ENCODE measurements around the gene TOP2B. TPM values are rescaled to one million over a fixed set of nuclear protein-coding genes. Genes with fewer than 3 reads are reported as not detected.
A peak's percentile ranks its signal among the peaks of the same experiment; 100 is the strongest.

Gene TOP2B
- total and polyA plus RNA-seq, 9 of the 15 experiments (the other 6 are each of a cell fraction or from before 2014, with no cell fraction given) = 45.3 to 186 (median 134) TPM

DNA sequence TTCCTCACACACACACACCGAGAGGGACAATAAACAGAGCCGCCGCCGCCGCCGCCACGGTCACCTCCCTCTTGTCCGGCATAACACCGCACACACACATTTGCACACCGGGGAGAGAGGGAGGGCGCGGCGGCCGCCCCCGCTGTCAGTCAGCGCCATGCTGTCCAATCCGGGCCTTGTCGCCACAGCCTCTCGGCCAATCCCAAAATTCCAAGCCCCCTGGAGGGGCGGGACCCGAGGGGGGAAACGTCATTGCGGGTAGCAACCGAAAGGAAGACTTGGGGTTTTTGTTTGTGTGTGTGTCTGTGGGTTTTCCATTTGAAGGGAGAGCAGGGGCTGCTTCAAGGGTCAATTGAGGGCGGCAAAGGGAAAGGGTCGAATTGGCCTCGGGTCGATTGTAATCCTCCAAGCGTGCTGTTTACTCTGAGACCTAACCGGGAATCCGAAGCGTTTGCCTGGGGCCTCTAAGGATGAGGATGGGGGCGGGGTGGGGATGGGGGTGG, at the start of gene TOP2B (continued):
- TF ChIP-seq MEF2A (IDR thresholded peaks at IDR 0.05; ENCODE audit: control insufficient read depth, low read depth, low read length) (no peak), SAP30 (IDR thresholded peaks at IDR 0.05; ENCODE audit: borderline replicate concordance, insufficient read depth, low read depth, low read length, poor library complexity, severe bottlenecking) (no peak), PHB (CRISPR knock-in tag; IDR thresholded peaks at IDR 0.05) (no peak), KLF10 (CRISPR knock-in tag; IDR thresholded peaks at IDR 0.05) (no peak), NUFIP1 (IDR thresholded peaks at IDR 0.05; ENCODE audit: partially characterized antibody) (no peak), ETV5 (CRISPR knock-in tag; IDR thresholded peaks at IDR 0.05; ENCODE audit: low read depth) (no peak), RBM39 (optimal IDR thresholded peaks at IDR 0.05; ENCODE audit: low read depth, low read length) (no peak), CBFB (CRISPR knock-in tag; IDR thresholded peaks at IDR 0.05) (peak; percentile 41; the same call in 1 of the 2 replicates), CBX2 (IDR thresholded peaks at IDR 0.05; ENCODE audit: insufficient read depth, low read length, poor library complexity, severe bottlenecking) (no peak), ZNF780A (CRISPR knock-in tag; IDR thresholded peaks at IDR 0.05) (no peak), ASH1L (IDR thresholded peaks at IDR 0.05; ENCODE audit: borderline replicate concordance, low read depth, partially characterized antibody) (peak; percentile 92), NR4A1 (CRISPR knock-in tag; IDR thresholded peaks at IDR 0.05) (no peak), NR4A1 (tag; IDR thresholded peaks at IDR 0.05) (no peak), ZFP36 (IDR thresholded peaks at IDR 0.05; ENCODE audit: low read depth, low read length, partially characterized antibody) (no peak)
- TF ChIP-seq, protein P1, sequence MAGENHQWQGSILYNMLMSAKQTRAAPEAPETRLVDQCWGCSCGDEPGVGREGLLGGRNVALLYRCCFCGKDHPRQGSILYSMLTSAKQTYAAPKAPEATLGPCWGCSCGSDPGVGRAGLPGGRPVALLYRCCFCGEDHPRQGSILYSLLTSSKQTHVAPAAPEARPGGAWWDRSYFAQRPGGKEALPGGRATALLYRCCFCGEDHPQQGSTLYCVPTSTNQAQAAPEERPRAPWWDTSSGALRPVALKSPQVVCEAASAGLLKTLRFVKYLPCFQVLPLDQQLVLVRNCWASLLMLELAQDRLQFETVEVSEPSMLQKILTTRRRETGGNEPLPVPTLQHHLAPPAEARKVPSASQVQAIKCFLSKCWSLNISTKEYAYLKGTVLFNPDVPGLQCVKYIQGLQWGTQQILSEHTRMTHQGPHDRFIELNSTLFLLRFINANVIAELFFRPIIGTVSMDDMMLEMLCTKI (IDR thresholded peaks at IDR 0.05; ENCODE audit: partially characterized antibody) = no peak
- TF ChIP-seq, protein P2, sequence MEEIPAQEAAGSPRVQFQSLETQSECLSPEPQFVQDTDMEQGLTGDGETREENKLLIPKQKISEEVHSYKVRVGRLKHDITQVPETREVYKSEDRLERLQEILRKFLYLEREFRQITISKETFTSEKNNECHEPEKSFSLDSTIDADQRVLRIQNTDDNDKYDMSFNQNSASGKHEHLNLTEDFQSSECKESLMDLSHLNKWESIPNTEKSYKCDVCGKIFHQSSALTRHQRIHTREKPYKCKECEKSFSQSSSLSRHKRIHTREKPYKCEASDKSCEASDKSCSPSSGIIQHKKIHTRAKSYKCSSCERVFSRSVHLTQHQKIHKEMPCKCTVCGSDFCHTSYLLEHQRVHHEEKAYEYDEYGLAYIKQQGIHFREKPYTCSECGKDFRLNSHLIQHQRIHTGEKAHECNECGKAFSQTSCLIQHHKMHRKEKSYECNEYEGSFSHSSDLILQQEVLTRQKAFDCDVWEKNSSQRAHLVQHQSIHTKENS (CRISPR knock-in tag; IDR thresholded peaks at IDR 0.05) = no peak
- TF ChIP-seq, protein P3, sequence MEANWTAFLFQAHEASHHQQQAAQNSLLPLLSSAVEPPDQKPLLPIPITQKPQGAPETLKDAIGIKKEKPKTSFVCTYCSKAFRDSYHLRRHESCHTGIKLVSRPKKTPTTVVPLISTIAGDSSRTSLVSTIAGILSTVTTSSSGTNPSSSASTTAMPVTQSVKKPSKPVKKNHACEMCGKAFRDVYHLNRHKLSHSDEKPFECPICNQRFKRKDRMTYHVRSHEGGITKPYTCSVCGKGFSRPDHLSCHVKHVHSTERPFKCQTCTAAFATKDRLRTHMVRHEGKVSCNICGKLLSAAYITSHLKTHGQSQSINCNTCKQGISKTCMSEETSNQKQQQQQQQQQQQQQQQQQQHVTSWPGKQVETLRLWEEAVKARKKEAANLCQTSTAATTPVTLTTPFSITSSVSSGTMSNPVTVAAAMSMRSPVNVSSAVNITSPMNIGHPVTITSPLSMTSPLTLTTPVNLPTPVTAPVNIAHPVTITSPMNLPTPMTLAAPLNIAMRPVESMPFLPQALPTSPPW (CRISPR knock-in tag; IDR thresholded peaks at IDR 0.05) = peak; percentile 100
- TF ChIP-seq, protein P4, sequence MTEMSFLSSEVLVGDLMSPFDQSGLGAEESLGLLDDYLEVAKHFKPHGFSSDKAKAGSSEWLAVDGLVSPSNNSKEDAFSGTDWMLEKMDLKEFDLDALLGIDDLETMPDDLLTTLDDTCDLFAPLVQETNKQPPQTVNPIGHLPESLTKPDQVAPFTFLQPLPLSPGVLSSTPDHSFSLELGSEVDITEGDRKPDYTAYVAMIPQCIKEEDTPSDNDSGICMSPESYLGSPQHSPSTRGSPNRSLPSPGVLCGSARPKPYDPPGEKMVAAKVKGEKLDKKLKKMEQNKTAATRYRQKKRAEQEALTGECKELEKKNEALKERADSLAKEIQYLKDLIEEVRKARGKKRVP (CRISPR knock-in tag; IDR thresholded peaks at IDR 0.05) = no peak
- TF ChIP-seq, protein P5, sequence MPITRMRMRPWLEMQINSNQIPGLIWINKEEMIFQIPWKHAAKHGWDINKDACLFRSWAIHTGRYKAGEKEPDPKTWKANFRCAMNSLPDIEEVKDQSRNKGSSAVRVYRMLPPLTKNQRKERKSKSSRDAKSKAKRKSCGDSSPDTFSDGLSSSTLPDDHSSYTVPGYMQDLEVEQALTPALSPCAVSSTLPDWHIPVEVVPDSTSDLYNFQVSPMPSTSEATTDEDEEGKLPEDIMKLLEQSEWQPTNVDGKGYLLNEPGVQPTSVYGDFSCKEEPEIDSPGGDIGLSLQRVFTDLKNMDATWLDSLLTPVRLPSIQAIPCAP (CRISPR knock-in tag; IDR thresholded peaks at IDR 0.05; ENCODE audit: borderline replicate concordance) = no peak
- TF ChIP-seq, protein P6, sequence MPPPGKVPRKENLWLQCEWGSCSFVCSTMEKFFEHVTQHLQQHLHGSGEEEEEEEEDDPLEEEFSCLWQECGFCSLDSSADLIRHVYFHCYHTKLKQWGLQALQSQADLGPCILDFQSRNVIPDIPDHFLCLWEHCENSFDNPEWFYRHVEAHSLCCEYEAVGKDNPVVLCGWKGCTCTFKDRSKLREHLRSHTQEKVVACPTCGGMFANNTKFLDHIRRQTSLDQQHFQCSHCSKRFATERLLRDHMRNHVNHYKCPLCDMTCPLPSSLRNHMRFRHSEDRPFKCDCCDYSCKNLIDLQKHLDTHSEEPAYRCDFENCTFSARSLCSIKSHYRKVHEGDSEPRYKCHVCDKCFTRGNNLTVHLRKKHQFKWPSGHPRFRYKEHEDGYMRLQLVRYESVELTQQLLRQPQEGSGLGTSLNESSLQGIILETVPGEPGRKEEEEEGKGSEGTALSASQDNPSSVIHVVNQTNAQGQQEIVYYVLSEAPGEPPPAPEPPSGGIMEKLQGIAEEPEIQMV (tag; conservative IDR thresholded peaks at IDR 0.05; ENCODE audit: low read depth) = 0 out of 2 replicates have a peak, but pooled peaks have one; percentile 39
- TF ChIP-seq, protein P7, sequence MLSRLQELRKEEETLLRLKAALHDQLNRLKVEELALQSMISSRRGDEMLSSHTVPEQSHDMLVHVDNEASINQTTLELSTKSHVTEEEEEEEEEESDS (CRISPR knock-in tag; IDR thresholded peaks at IDR 0.05) = no peak
